H9 (cell line): ENCODE measurements around the gene RDH5. TPM values are rescaled to one million over a fixed set of nuclear protein-coding genes. Genes with fewer than 3 reads are reported as not detected.

ENCODE experiments used
- DNase-seq: peaks from one replicate; pipeline ENCODE4 v3.0.0-alpha.2; 2017
- H2AFZ ChIP-seq: one replicate; pipeline ENCODE4 v1.6.1; 2013; ENCODE audit warnings: mild to moderate bottlenecking, low read length, control low read depth, moderate library complexity
- H2AK5ac ChIP-seq: 2 replicates; pipeline ENCODE4 v1.6.1; 2013; ENCODE audit warnings: low read length, control low read depth, mixed read lengths; ENCODE audit not compliant: insufficient read length
- H2BK120ac ChIP-seq: one replicate; pipeline ENCODE4 v1.6.1; 2013; ENCODE audit warnings: low read depth, mild to moderate bottlenecking, low read length, control low read depth, inconsistent platforms; ENCODE audit not compliant: poor library complexity, severe bottlenecking
- H2BK12ac ChIP-seq: 2 replicates; pipeline ENCODE4 v1.6.1; 2013; ENCODE audit warnings: low read length, control low read depth, mixed read lengths, low read depth; ENCODE audit not compliant: insufficient read length
- H2BK15ac ChIP-seq: 2 replicates; pipeline ENCODE4 v1.6.1; 2013; ENCODE audit warnings: low read depth, low read length, control low read depth
- H2BK20ac ChIP-seq: one replicate; pipeline ENCODE4 v1.6.1; 2013; ENCODE audit warnings: low read depth, mild to moderate bottlenecking, low read length, control low read depth, inconsistent platforms; ENCODE audit not compliant: poor library complexity, severe bottlenecking
- H2BK5ac ChIP-seq: 2 replicates; pipeline ENCODE4 v1.6.1; 2013; ENCODE audit warnings: low read length, control low read depth, mixed read lengths; ENCODE audit not compliant: insufficient read length
- H3K14ac ChIP-seq: 2 replicates; pipeline ENCODE4 v1.6.1; 2013; ENCODE audit warnings: low read length, control low read depth; ENCODE audit not compliant: insufficient read depth
- H3K18ac ChIP-seq: 2 replicates; pipeline ENCODE4 v1.6.1; 2013; ENCODE audit warnings: low read depth, mild to moderate bottlenecking, mixed read lengths, low read length, control low read depth; ENCODE audit not compliant: insufficient read length
- H3K23ac ChIP-seq: 2 replicates; pipeline ENCODE4 v1.6.1; 2013; ENCODE audit warnings: low read length, control low read depth, mixed read lengths, low read depth; ENCODE audit not compliant: insufficient read length
- H3K23me2 ChIP-seq: 2 replicates; pipeline ENCODE4 v1.6.1; 2013; ENCODE audit warnings: low read depth, mild to moderate bottlenecking, mixed read lengths, low read length, control low read depth; ENCODE audit not compliant: insufficient read length, poor library complexity, severe bottlenecking
- H3K27ac ChIP-seq: 2 replicates; pipeline ENCODE4 v1.5.1; 2013; ENCODE audit warnings: low read length, control low read depth, mixed read lengths, low read depth; ENCODE audit not compliant: insufficient read length
- H3K27me3 ChIP-seq: 2 replicates; pipeline ENCODE4 v1.6.1; 2013; ENCODE audit warnings: low read length, control low read depth, inconsistent platforms; ENCODE audit not compliant: insufficient read depth
- H3K4ac ChIP-seq: 2 replicates; pipeline ENCODE4 v1.6.1; 2013; ENCODE audit warnings: low read depth, mild to moderate bottlenecking, control low read depth, inconsistent platforms, low read length, moderate library complexity
- H3K4me1 ChIP-seq: 2 replicates; pipeline ENCODE4 v1.6.1; 2013; ENCODE audit warnings: low read length, control low read depth, inconsistent platforms; ENCODE audit not compliant: insufficient read depth
- H3K4me2 ChIP-seq: 2 replicates; pipeline ENCODE4 v1.6.1; 2013; ENCODE audit warnings: low read length, control low read depth, mixed read lengths; ENCODE audit not compliant: insufficient read length, insufficient read depth
- H3K56ac ChIP-seq: 2 replicates; pipeline ENCODE4 v1.6.1; 2013; ENCODE audit warnings: low read depth, mild to moderate bottlenecking, mixed read lengths, low read length, control low read depth; ENCODE audit not compliant: insufficient read length
- H3K79me1 ChIP-seq: 2 replicates; pipeline ENCODE4 v1.6.1; 2013; ENCODE audit warnings: low read depth, mild to moderate bottlenecking, moderate library complexity, low read length, control low read depth, inconsistent platforms; ENCODE audit not compliant: insufficient read depth, poor library complexity, severe bottlenecking
- H3K79me2 ChIP-seq: 2 replicates; pipeline ENCODE4 v1.6.1; 2013; ENCODE audit warnings: low read length, control low read depth, inconsistent platforms; ENCODE audit not compliant: insufficient read depth
- H3K9ac ChIP-seq: 2 replicates; pipeline ENCODE4 v1.6.1; 2013; ENCODE audit warnings: low read length, control low read depth, mixed read lengths; ENCODE audit not compliant: insufficient read length; ENCODE audit errors: extremely low read depth
- H3K9me3 ChIP-seq: one replicate; pipeline ENCODE4 v1.6.1; 2013; ENCODE audit warnings: low read depth, low read length, inconsistent platforms; ENCODE audit not compliant: control insufficient read depth
- H3T11ph ChIP-seq: one replicate; pipeline ENCODE4 v1.6.1; 2013; ENCODE audit warnings: mild to moderate bottlenecking, low read length, control low read depth, inconsistent platforms
- H4K20me1 ChIP-seq: one replicate; pipeline ENCODE4 v1.6.1; 2013; ENCODE audit not compliant: control insufficient read depth, insufficient read length, insufficient read depth
- H4K5ac ChIP-seq: 2 replicates; pipeline ENCODE4 v1.6.1; 2013; ENCODE audit warnings: low read depth, mild to moderate bottlenecking, mixed read lengths, low read length, control low read depth; ENCODE audit not compliant: insufficient read length
- H4K8ac ChIP-seq: replicated peaks from 2 replicates; pipeline ENCODE4 v1.6.1; 2013; ENCODE audit warnings: low read length, control low read depth, mixed read lengths, low read depth; ENCODE audit not compliant: insufficient read length
- H4K91ac ChIP-seq: 2 replicates; pipeline ENCODE4 v1.6.1; 2013; ENCODE audit warnings: low read depth, mild to moderate bottlenecking, moderate library complexity, mixed read lengths, low read length, control low read depth; ENCODE audit not compliant: insufficient read length
- H3K27ac Mint-ChIP-seq, 3 experiments: 2 replicates in 2 of 3; 3 replicates in 1 of 3; pipeline ENCODE4 v1.8.0; 2020 to 2021; ENCODE audit warnings: mixed read lengths in 3 of 3, mild to moderate bottlenecking in 1 of 3, moderate library complexity in 1 of 3
- H3K27me3 Mint-ChIP-seq: 2 replicates; pipeline ENCODE4 v1.8.0; 2021; ENCODE audit warnings: low read depth, mild to moderate bottlenecking, moderate library complexity, mixed read lengths
- H3K36me3 Mint-ChIP-seq, 3 experiments: 2 replicates in 2 of 3; 3 replicates in 1 of 3; pipeline ENCODE4 v1.8.0; 2020 to 2021; ENCODE audit warnings: low read depth in 3 of 3, mixed read lengths in 3 of 3; ENCODE audit not compliant: insufficient read depth in 1 of 3
- H3K4me1 Mint-ChIP-seq, 2 experiments: 2 replicates each; pipeline ENCODE4 v1.8.0; 2020; ENCODE audit warnings: mixed read lengths in 2 of 2
- H3K4me3 Mint-ChIP-seq, 2 experiments: 2 replicates in 1 of 2; 3 replicates in 1 of 2; pipeline ENCODE4 v1.8.0; 2020 to 2021; ENCODE audit warnings: mild to moderate bottlenecking in 2 of 2, mixed read lengths in 2 of 2, moderate library complexity in 1 of 2
- H3K9me3 Mint-ChIP-seq, 2 experiments: 2 replicates in 1 of 2; 3 replicates in 1 of 2; pipeline ENCODE4 v1.8.0; 2020; ENCODE audit warnings: mild to moderate bottlenecking in 2 of 2, mixed read lengths in 2 of 2, moderate library complexity in 1 of 2
- CTCF ChIP-seq: fragments of 200-600 bp; sonication (generic); conservative IDR thresholded peaks from 3 replicates; pipeline ENCODE4 v1.8.0; 2021; ENCODE audit warnings: antibody characterized with exemption, mild to moderate bottlenecking
- WGBS: extraction: QIAGEN DNeasy Blood & Tissue Kit; methylation state at CpG from one replicate; pipeline ENCODE4 v1.1.7; 2013; ENCODE audit warnings: missing lambda C conversion rate, low lambda C conversion rate, mixed read lengths; ENCODE audit not compliant: insufficient read length; ENCODE audit errors: extremely low coverage; 5-methylcytosine and 5-hydroxymethylcytosine counted together
- total RNA-seq: library from RNA; stranded (reverse); gene quantifications from 2 replicates; pipeline ENCODE4 v1.2.1, GENCODE V29; 2021

The RDH5 gene
- total RNA-seq, 1 experiment from 2014 or later = 6.6 TPM

GRCh38 chr12:55706568-55707218 is 13.5 kb upstream of the RDH5 start:
- H4K91ac ChIP-seq = no peak overlapping the region
- H3K56ac ChIP-seq = no peak overlapping the region
- H2BK5ac ChIP-seq = no peak overlapping the region
- H3K27me3 ChIP-seq = no peaks in the 10 kb centered on the region
- H3K9ac ChIP-seq = peak overlapping the region; percentile 39
- H3K4me2 ChIP-seq = peak overlapping the region; percentile 88
- H4K8ac ChIP-seq = no peak overlapping the region
- no peak overlapping the region for H3K14ac ChIP-seq
- H3K4me1 Mint-ChIP-seq = peaks cover 42 to 45% of the 10 kb centered on the region in 2 experiments
- H3K23me2 ChIP-seq = peaks cover 16% of the 10 kb centered on the region
- H3T11ph ChIP-seq = no peak overlapping the region
- no peak overlapping the region for H2BK15ac ChIP-seq
- no peak overlapping the region for H3K27ac Mint-ChIP-seq
- 0 out of 2 replicates have a peak, but pooled peaks cover 2% of the 10 kb centered on the region for H3K4me1 ChIP-seq
- no peak overlapping the region for H2BK120ac ChIP-seq
- no peak overlapping the region for H3K27ac ChIP-seq
- H2BK12ac ChIP-seq = no peak overlapping the region
- no peak overlapping the region for H3K4ac ChIP-seq
- H3K27me3 Mint-ChIP-seq = peaks cover 19% of the 10 kb centered on the region
- no peak overlapping the region for H2AK5ac ChIP-seq
- no peak overlapping the region for H2AFZ ChIP-seq
- no peak overlapping the region for H2BK20ac ChIP-seq
- peaks cover 7% of the 10 kb centered on the region for H4K20me1 ChIP-seq
- WGBS = no CpG with 5 or more reads among the region's 2 CpGs
- peaks cover 5% of the 10 kb centered on the region for H3K79me1 ChIP-seq
- no peak overlapping the region for H3K18ac ChIP-seq
- no peaks in the 10 kb centered on the region for H3K9me3 Mint-ChIP-seq
- H3K79me2 ChIP-seq = no peaks in the 10 kb centered on the region; the same call in 1 of the 2 replicates
- no peak for TF ChIP-seq CTCF
- no peaks in the 10 kb centered on the region for H3K9me3 ChIP-seq
- H3K23ac ChIP-seq = no peak overlapping the region
- no peak for DNase-seq
- peaks cover 3 to 14% (median 10%) of the 10 kb centered on the region in 3 experiments; a peak in 4 of 7 replicates for H3K36me3 Mint-ChIP-seq
- H3K4me3 Mint-ChIP-seq = peak overlapping the region; percentile 92 to 98
- no peak overlapping the region for H4K5ac ChIP-seq
